GM18870 (cell line): ENCODE measurements around the gene CIDEB.

ENCODE experiments used
- ATAC-seq: cut with Tn5 transposase; IDR thresholded peaks from one replicate; pipeline ENCODE4 v1.9.1; 2021; ENCODE audit warnings: moderate library complexity; ENCODE audit not compliant: unreplicated experiment

CIDEB gene

DNA sequence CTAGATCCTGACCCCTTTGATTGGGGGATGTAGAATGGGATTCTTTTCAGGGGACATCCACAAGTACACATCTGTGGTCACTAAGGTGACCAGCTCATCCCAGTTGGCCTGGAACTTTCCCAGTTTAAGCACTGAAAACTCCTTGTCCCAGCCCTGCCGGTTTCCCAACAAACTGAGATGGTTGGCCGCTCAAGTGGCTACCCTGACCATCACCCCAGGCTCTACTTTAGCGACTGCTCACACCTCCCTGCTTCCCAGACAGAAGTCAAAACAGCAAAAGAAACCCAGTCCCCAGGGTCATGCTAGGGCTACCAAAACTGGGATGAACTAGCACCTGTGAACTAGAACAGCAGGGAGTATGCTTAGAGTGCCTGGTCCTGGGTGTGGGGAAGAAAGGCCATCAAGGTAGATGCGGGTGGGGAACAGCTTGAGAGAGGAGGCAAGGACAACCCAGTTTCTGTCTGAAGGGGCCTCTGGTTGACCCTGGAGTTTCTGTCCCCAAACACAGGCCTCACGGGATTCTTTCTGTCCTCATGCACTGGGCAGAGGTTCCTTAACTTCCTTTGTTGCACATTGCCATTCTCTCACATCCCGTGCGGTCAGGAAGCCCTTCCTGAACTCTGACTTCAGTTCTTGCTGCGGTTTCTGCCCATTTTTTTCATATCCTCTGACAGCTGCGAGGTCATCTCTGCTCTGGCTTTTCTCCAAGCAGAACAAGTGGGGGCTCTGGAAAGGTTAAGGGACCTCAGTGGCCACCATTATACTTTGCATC, 5.1 kb upstream of the CIDEB start:
- ATAC-seq: no peak

DNA sequence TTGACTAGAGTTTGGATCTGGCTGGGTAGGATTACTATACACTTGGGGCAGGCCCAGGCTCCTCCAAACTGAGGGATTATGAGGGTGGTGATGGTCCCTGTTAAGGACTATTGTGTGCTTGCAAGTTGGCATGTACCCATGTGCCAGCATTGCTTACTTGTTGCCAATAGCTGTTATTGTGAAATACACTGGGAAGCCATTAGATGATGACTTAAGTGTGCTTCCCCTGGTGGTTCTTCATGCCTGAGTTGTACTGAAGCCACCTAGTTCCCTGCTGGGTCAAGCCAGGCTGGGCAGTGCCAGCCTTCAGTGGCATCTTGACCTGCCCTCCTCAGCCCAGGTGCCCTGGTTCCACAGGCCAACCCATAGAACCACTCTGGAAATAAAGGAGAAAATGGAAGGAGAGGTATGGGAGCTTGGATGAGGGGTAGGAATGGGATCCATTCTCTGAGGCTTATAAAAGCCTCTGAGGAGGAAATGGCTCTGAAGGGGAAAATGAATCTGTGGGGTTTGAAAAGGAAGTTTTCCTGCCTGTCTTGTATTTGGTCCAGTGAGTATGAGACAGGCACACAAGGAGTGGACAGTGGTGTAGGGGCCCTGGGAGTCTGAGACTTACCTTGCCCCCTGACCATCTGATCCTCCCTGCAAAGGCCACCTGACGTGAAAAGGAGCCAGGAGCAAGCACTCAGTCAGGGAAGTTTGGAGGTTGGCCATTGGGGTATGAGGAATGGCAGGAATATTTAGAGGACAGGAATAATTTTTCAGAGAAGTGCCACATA, 4.2 kb upstream of the CIDEB start:
- ATAC-seq: no peak

DNA sequence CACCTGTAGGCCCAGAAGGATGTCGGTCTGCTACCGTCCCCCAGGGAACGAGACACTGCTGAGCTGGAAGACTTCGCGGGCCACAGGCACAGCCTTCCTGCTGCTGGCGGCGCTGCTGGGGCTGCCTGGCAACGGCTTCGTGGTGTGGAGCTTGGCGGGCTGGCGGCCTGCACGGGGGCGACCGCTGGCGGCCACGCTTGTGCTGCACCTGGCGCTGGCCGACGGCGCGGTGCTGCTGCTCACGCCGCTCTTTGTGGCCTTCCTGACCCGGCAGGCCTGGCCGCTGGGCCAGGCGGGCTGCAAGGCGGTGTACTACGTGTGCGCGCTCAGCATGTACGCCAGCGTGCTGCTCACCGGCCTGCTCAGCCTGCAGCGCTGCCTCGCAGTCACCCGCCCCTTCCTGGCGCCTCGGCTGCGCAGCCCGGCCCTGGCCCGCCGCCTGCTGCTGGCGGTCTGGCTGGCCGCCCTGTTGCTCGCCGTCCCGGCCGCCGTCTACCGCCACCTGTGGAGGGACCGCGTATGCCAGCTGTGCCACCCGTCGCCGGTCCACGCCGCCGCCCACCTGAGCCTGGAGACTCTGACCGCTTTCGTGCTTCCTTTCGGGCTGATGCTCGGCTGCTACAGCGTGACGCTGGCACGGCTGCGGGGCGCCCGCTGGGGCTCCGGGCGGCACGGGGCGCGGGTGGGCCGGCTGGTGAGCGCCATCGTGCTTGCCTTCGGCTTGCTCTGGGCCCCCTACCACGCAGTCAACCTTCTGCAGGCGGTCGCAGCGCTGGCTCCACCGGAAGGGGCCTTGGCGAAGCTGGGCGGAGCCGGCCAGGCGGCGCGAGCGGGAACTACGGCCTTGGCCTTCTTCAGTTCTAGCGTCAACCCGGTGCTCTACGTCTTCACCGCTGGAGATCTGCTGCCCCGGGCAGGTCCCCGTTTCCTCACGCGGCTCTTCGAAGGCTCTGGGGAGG, 3.1 kb upstream of the CIDEB start, which contains the start of gene LTB4R:
Gene LTB4R (plus strand): TSS at position 857 of the 959 bp plus-strand sequence. CDS start 4,150 bp downstream, outside the sequence.
- ATAC-seq: no peak

DNA sequence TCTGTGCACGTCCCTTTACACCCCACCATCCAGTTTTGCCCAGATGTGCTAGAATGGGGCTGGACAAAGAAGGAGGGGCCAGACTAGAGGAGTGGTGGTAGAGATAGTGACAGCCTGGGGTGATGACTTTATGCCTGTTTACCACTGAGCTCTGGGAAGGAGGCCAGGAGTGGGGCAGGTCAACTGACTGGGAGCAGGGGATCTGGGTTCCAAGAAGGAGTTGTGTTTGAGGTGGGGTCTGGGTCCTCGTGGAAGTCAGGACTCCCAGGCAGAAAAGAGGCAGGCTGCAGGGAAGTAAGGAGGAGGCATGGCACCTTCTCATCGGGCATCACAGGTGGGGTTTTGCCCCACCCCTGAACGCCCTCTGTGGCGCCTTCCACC, 2.5 kb upstream of the CIDEB start:
- ATAC-seq: no peak

DNA sequence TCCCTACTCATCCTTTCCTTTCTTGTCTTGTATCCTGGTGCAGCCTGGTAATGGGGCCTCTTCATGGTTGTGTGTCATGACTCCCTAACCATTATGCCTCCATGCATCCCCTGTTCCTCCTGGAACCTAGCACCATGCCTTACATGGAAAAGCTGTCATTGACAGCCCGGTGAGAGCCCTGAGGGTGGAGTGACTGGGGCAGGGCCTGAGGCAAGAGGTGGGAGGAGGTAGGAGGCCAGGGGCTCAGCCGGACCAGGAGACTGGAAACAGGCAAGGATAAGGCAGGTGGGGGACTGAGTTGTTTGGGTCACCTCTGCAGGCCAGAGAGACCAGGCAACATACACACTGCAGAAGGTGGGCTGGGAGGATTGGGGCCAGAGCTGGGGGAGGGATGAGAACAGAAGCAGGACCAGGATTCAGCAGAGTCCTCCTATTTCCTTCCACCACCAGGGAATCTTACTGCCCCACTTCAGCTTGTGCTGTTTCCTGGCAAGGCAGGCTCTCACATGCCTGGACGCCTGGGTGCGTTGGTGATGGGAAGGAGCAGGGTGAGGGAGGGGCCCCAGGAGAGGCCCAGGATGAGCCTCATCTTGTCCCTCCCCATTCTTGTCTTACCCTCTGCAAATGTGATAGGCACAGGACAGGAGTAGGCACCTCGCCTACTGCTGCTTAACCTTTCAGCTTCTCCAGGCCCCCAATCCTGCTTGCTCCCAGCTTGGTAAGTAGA, 1.9 kb upstream of the CIDEB start, which contains the start of gene LTB4R2:
Gene LTB4R2 (plus strand): TSS at position 603 of the 727 bp plus-strand sequence. CDS start 525 bp downstream, outside the sequence.
- ATAC-seq: no peak

DNA sequence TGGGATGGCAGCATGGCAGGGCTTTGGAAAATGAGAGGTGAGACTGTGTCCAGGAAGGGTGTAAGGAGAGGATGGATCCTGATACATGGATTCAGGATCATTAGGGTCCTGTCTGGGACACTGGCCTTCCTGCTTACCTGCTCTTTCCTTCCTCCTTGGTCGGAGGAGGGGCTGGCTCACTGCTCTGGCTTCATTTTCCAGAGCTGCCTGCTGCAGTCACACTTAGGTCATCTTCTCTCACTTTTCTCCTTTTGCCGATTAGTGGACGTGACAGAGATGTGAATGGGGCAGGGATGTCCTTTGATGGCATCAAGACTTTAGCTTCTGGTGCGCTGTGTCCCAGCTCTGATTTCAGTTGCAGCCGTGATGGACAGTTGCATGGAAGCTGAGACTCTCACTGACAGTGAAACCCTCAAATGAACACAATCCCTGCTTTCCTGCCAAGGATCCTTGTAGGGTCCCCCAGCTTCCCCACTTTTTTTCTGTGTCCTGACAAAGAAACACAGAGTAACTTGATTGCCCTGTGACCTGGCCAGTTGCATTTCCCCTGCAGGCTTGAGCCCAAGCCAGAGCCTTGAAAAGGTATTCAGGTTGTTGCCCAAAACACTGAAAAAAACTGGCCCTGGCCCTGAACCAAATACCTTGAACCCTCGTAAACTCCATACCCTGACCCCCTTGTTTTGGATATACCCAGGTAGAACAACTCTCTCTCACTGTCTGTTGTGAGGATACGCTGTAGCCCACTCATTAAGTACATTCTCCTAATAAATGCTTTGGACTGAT, 756 bp upstream of the CIDEB start:
- no peak for ATAC-seq

DNA sequence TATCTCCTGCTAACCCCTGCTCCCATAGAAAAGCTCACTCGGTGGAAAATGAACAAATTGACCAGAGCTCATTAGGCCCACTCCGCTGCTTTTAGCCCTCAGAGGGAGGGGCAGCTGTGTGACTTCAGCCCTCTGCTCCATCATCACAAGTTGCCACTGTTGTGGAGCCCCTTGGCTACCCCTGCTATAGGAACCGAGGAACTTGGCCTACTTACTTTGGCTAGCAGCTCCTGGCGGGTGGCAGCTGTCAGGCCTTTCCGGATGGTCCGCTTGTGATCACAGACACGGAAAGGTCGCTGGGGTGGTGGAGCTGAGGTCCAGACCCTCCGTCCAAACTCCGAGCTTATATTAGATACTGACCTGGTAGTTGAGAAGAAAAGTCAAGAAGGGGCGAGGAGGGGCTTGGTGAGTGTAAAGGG, 612 bp downstream of the CIDEB start:
- no peak for ATAC-seq

DNA sequence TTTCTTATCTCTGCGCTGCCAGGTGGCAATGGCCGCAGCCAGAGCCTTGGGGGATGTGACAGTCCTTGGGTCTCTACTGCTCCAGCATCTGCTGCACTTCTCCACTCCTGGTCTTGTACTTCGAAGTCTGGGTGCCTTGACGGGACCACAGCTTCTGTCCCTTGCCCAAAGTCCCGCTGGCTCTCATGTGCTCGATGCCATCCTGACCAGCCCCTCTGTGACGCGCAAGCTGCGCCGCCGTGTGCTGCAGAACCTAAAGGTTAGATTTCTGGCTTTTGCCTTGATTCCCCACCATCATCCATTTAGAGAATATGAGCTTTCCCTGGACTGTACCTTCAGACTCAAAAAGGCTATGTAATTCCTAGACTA, 3.8 kb downstream of the CIDEB start:
- no peak for ATAC-seq

DNA sequence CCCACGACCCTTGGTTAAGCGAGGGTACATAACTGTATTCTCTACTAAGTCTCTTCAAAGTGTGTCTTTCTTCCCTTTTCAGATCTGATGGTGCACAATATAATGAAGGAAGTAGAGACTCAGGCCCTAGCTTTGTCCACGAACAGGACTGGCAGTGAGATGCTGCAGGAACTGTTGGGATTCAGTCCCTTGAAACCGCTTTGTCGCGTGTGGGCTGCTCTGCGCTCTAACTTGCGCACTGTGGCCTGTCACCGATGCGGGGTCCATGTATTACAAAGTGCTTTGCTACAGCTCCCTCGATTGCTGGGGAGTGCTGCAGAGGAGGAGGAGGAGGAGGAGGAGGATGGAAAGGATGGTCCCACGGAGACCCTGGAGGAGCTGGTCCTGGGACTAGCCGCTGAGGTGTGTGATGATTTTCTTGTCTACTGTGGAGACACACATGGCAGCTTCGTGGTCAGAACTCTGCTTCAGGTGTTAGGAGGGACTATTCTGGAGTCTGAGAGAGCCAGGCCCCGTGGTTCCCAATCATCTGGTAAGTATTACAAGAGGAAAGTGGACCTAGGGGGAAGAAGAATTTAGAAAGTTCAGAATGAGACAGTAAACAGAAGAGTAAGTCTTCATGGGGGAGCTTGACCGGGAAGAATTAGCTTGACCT, 7.3 kb downstream of the CIDEB start:
- no peak for ATAC-seq

DNA sequence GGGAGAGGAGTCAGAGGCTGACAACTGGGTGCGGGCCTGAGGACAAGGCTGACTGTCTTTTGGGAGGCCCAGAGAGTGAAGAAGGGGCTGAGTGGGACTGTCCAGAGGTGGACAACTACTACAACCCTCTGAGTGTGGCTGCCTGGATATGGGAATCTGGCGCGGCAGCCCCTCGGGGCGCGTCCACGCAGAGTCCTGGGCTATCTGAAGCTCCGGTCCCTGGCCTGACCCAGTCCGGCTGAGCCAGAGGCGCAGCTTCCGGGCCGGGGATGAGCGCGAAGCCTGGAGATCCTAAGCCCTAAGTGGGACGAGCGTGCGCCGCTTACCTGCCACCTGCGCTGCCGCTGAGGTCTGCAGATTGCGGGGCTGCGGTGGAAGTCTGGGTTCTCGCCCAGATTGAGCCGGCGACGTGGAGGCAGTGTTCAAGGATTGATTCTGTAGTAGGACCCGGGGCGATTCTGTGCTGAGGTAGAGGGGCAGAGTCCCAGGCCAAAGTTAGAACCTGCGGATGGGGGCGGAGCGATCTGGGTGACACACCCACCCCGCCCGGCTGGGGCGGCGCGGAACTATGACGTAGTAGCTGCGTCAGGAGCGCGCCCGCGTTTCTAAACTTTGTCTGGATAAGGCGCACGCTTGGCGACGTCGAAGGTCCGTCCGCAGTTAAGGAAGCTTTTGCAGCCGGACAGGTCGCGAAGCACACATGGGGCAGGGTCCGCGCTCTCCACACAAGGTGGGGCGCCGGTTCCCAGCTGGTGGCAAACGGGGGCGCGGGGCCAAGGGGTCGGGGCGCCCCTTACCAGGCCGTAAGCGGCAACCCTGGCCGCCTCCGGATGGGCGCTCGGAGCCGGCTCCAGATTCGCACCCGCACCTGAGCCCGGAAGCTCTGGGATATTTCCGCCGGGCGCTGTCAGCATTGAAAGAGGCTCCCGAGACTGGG, 8.3 kb downstream of the CIDEB start, which contains the start of the genes DHRS1 and NOP9:
Gene DHRS1 (minus strand): TSS at position 526 of the 937 bp plus-strand sequence. CDS start 674 bp downstream, outside the sequence.
Gene NOP9 (plus strand): TSS at position 596 of the 937 bp plus-strand sequence. CDS start 105 bp downstream, at position 701.
- peak; percentile 54 for ATAC-seq

DNA sequence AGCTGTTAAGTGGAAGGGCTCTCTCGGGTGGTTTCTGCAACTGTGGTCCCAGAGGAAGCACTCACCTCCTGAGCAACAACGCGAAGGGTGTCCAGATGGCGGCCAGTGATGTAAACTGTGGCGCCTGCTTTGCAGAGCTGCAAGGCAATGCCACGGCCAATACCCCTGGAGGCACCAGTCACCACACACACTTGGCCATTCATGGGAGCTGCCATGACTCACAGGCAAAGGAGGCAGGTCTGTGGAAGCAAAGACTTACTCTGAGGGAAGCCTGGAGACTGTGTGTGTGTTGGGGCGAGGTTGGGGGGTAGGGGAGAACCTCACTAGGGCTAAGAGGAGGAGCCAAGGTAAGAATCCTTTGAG, 8.9 kb downstream of the CIDEB start:
- ATAC-seq: no peak

DNA sequence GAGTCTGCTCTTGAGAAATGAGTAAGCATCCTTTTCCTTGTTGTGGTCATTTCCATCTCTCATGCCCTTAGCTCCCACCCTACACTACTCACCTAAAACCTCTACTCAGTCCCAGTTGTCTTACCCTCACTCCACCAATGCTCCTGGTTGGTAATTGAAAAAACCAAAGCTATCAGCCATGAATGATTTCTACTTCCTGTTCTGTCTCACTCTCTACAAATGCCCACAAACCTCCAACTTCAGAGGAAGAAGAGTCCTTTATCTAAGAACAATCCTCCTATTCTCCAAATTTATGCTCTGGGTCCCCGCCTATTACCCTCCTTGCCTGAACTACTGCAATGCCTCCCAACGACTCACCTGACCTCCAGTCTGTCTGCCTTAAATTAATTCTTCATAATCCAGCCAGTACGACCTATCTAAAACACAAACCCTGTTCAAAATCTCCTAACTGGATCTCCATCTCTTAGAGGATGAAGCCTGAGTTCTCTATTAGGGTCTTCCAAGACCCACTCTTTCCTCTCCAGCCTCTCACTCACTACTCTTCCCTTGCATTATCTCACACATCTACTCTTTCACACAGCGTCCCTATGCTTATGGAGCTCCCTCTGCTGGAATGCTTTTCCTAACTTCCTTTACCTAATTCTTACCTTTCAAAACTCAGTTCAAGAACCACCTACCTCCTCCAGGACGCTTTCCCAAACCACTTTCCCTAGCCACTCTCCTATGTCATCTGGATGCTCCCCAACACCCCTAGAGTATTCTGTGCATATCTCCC, 10.4 kb downstream of the CIDEB start:
- no peak for ATAC-seq

DNA sequence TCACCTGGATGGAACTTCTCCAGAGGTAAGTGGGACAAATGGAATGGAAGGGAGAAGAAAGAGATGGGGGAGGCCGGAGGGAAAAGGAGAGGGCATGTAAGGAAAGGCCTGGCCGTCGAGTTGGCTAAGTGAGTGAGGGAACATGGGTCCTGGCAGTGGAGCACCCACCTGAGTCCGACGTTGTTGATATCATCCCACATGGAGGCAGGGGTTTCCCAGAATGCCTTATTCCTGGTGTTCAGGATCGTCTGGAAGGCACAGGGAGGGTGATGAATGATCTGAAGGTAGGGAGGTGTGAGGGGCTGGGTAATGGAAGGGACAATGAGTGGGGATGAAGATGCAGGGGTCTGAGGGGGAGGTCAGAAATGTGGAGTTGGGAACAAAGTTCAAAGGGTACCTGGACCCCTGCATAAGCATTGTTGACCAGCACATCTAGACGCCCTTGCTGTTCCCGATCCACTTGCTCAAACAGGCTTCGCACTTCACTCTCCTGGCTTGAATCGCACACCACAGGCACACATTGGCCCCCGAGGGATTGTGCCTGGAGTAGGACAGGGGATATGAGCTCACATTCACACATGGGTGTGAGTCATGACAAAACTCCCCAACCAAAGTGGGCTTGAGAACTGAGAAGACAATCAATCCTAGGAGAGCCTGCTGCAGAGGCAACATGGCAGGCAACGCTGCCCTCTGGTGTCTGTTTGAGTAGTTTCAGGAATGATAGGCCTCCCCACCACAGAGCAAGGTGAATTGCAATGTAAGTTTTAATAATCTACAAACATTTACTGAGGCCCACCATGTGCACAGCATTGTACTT, 11.2 kb downstream of the CIDEB start:
- ATAC-seq: peak; percentile 49

DNA sequence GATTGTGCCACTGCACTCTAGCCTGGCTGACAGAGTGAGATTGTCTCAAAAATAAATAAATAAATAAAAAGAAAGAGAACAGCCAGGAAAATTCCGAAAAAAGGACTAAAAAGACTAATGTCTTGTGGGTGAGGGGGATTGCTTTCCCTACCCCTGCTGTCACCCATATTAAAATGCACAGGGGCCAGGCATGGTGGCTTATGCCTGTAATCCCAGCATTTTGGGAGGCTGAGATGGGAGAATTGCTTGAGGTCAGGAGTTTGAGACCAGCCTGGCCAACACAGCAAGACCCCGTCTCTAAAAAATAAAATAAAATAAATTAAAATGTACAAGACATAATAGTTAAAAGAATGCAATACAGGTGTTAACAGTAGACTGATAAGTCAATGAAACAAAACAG, 14.3 kb downstream of the CIDEB start:
- no peak for ATAC-seq

DNA sequence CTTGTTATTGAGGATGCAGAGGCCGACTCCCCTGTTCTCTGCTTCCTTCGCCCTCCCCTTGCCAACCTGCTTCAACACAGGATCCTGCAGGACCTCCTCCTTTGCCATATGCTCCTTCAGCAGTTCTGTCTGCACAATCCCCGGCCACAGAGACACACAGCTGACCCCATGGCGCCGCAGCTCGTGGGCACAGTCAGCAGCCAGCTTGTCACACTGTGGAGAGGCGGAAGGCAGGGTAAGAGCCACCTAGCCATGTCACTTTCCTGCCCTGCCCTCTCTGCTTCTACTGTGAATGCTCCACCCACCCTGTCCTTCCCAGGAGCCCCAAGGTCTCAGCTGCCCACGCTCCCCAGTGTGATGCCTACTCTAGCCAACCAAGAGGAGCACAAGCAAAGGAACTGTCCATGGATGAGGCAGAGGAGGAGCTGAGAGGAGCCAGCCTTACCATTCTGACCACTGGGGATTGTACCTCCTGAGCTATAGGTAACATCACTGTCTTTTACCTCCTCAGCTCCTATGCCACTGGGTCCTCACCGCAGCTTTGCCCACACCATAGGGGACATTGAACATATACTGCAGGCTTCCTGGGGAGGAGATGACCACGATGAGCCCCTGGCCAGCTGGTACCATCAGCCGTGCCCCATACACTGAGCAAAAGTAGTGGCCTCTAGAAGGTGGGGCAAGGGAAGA, 15.5 kb downstream of the CIDEB start:
- no peak for ATAC-seq
